ENCODE results near the gene XYLT1.
A peak's percentile ranks its signal among the peaks of the same experiment; 100 is the strongest.

XYLT1 gene

DNA sequence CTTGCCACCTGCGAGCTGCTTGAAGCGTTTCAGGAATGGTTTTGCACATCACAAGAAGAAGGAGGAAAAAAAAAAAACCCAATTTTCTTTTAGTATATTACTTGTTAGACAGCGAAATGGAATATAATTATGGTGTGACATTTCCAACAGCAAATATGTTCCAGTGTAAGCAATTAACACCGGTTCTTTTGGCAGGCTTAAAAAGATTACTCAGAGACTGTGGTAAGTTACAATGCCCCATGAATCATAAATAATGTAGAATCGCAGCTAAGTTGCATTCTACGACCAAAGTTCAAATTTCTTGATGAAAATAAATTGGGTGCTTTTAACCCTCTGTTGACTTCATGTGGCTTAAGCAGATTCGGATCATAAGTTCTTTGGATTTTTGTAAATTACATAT lies 245.2 kb downstream of the XYLT1 start:
- DNase-seq (ENCODE audit: low read depth in 2 of 2): no peak

DNA sequence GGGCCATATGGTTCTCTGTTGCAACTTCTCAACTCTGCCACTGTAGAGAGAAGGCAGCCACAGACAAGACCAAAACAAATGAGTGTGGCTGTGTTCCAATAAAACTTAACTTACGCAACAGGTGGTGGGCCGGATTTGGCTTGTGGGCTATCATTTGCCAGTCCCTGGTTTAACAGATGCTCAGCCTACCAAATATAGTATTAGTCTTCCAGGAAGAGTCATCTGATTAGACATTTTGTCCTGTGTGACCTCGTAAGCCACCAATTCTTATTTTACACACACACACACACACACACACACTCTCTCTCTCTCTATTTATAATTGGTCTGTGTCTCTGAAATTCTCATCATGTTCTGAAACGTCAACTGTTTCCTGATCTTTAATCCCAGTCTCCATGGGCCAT lies 245.9 kb downstream of the XYLT1 start:
- DNase-seq (ENCODE audit: low read depth in 2 of 2): no peak

DNA sequence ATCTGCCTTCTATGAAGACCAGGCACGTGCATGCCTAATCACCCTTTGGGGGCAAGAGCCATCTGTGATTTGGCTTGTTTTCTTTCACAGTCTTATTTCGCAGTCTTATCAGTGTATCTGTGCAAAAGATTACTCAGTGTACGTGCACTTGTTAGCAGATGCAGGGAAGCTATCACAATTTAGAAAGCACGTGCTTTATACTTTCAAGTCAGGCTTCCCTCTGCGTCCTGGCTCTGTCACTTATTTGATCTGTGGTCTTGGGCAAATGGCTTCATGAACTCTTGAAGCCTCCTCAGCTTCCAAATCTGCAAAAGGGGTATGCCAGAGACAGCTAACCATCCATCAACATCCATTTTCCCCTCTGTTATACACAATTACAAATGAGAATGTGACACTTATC lies 246.4 kb downstream of the XYLT1 start:
- DNase-seq (ENCODE audit: low read depth in 2 of 2): no peak

DNA sequence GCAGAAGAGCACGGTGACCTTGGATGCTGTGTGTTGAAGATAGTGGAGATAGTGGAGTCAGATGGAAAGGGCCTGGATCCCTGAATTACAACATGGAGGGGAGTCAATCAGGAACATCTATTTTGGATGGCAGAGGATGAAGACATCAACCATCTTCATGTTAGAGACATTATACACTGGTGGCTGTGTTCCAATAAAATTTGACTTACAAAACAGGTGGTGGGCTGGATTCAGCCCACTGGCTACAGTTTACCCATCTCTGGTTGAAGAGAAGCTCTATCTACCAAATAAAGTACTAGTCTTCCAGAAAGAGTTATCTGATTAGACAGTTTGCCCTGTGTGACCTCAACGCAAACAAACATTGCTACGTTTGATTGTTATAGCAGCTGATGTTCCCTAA lies 247.2 kb downstream of the XYLT1 start:
- DNase-seq (ENCODE audit: low read depth in 2 of 2): no peak

DNA sequence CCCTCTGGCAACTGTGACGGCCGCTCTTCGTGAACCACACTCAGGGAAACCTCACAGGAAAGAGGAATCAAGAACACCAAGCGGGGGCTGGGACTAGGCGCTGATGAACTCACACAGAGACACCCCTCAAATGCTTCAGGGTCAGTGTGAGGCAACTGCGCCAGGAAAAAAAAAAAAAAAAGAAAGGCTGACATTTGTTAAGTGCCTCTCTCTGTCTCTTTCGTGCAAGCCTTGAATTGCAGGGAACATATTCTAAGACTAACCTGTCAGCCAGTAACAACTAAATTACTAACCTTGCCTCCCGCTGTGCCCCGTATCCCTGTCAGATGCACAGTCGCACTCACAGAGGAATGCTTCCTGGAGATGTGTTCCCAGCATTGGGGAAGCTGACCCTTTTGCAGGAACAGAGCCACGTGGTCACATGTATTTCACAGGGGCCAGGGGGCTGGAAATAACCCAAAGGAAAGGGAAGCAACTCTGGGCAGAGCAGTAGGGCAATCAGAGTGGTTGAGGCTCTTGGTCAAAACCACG lies 247.8 kb downstream of the XYLT1 start:
- DNase-seq (ENCODE audit: low read depth in 2 of 2): no peak

DNA sequence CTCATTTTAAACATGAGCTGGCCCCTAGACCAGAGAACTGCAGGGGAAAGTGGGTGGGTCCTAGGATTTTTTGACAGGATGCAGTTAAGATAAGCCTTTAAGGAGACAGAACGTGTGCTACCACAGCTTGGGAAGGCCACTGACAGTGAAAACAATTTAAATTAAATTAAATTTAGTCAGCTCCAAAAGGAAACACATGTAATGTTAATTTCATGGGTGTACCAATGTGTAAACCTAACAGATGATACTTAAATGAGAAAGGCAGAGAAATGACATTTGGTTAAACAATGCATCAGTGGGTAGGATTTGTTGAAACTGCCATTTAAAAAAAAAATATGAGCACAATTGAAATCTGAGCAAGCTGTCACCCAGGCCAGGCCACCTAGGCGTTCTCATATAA lies 250.8 kb downstream of the XYLT1 start:
- DNase-seq (ENCODE audit: low read depth in 2 of 2): no peak

DNA sequence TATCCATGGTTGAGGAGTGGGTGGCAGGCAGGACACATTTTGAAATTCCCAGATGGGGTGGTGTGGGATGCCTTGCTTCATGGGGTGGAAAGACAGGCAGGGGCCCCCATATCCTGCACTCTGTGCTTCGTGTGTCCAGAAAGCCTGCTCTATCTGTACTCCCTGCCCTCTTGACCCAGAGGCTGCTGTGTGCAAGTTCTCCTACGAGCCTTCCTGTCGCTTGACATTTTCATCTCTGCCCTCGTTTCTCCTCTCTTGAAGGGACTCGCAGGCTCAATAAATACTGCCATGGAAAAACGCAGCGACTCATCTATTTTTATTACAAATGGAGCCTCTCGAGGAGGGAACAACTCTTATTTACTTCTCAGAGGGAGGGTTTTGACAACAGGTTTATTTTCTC lies 254.8 kb downstream of the XYLT1 start:
- no peak for DNase-seq (ENCODE audit: low read depth in 2 of 2)

DNA sequence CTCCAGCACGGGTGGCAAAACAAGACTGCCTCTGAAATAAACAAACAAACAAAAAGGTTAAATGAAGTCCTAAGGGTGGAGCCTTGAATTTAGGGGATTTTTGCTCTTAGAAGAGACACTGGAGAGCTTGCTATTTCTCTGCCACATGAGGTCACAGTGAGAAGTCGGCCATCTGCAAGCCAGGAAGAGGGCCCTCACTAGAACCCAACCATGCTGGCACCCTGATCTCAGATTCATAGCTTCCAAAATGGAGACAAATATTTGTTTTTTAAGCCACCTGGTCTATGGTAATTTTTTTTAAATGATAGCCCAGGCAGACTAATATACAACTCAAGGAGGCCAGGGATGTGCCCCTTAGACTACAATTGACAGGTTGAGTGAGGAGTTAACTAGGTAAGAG lies 255.5 kb downstream of the XYLT1 start:
- DNase-seq (ENCODE audit: low read depth in 2 of 2): no peak

DNA sequence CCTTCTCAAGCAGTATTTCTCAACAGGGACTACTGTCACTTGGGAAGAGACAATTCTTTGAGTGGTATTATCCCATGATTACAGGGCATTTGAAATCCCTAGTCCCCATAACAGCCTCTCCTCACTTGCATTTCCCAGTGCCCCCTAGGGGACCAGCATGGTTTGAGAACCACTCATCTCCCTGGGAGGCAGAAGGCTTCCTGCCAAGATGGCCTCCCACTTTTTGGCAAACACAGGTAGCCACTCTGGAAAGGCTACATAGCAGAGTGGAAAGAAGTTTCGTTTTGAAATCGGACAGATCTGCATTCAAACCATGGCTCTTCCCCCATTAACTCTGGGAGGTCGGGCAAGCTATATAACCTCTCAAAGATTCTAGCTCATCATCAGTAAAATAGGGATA lies 256.8 kb downstream of the XYLT1 start:
- DNase-seq (ENCODE audit: low read depth in 2 of 2): no peak

DNA sequence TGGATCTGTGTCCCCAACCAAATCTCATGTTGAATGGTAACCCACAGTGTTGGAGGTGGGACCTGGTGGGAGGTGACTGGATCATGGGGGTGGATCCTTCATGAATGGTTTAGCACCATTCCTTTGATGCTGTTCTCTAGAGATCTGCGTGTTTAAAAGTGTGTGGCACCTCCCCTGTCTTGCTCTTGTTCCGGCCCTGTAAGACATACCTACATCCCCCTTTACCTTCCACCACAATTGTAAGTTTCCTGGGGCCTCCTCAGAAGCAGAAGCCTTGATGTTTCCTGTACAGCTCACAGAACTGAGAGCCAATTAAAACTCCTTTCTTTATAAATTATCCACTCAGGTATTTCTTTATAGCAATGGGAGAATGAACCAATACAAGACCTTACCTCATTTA lies 257.7 kb downstream of the XYLT1 start:
- no peak for DNase-seq (ENCODE audit: low read depth in 2 of 2)

DNA sequence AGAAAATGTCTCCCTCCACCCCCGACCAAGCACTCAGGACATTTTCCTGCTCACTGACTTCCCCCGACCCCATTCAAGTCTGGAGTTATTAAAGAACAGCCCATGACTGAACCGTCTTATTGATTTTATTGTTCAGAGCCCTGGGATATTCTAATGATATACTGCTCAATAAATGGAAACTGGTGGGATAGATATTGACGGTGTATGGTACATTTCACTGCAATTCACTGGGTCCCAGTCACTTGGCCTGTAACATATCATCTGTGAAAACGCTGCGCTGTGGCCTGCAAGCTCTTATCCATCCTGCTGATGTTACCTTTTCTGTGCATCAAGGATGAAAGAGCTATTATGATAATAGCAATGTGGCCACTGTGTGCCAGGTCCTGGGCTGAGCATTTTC lies 258.2 kb downstream of the XYLT1 start:
- no peak for DNase-seq (ENCODE audit: low read depth in 2 of 2)

DNA sequence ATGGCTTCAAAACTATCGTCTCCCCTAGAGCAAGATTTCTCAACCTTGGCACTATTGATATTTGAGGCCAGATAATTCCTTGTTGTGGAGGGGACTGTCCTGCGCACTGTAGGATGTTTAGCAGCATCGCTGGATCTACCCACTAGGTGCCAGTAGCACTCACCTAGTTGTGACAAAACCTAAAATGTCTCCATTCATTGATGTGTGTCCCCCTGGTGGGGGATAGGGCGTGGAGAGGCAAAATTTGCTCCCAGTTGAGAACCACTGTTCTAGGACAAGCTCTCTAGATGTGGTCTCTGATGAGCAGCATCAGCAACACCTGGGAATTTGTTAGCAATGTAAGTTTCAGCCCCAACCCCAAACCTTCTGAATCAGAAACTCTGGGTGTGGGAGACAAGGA lies 259.0 kb downstream of the XYLT1 start:
- peak; percentile 2 to 5 for DNase-seq (ENCODE audit: low read depth in 2 of 2)

DNA sequence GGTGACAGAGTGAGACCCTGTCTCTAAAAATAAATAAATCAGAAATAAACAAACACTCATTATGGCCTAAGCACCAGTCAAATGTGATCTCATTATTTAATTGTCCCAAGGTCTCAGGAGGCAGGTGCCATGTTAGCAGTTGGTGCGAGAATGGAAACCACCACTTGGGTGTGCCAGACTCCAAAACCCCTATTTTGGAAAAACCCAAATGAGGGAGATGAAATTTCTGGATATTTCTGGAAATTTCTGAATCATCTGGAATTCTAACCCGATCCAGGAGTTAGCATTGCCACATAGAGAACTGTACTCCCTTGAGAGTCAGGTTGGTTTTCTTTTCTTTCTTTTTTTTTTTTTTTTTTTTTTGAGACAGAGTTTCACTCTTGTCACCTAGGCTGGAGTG lies 264.0 kb downstream of the XYLT1 start:
- DNase-seq (ENCODE audit: low read depth in 2 of 2): no peak

DNA sequence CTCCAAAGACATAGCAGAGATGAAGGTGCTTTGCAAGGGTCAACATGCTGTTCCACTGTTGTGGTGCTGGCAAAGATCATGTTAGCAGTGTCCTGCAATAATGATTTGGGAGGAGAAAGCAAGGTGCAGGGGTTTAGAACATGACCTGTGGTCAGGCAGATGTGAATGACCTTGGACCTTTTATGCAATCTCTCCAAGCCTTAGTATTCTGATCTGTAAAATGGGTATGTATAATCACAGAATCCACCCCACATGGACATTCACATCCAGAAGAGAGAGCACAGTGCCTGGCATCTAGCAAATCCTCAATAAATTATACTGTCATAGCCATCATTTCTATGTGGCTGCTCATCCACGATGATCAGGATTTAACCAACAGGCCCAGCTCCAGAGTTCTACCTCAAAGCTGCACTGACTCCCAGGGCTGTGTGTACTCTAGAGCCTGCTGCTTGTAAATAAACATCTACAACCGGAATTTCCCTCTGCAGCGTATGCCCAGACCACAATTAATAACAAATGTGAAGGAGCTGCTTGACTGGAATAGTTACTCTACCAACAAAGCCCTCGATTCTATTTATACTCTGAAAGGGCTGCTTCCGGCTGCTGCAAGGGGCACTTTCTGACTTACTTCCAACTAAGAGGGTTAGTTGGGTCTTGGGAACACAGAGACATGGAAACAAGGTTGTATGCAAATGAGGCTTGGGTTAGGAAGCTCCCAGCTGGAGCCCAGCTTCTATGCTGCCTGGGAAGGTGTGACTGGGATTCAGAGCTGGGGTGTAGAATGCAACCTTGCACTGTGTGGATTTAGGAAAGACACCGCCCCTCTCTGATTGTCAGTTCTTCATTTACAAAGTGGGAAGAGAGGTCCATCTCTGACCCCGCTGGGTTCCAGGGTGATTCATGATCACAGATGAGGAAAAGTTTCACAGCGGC lies 265.2 kb downstream of the XYLT1 start:
- no peak for DNase-seq (ENCODE audit: low read depth in 2 of 2)

DNA sequence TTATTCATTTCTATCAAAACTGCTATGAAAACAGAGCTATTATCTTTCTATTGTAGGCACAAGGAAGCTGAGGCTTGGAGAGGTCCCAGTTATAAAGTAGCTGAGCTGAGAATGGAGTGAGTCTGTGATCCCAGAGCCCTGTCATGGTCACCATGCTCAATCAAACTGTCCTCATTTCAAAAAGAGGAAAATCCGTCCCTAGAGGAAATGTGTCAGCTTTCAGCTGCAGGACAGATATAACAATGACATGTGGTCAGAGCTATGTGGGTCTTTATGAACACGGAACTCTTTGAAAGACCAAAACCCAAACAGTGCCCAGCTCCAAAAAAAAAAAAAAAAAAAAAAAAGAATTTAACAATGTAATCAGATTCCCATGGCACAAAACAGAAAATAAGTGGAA lies 266.1 kb downstream of the XYLT1 start:
- DNase-seq (ENCODE audit: low read depth in 2 of 2): no peak

DNA sequence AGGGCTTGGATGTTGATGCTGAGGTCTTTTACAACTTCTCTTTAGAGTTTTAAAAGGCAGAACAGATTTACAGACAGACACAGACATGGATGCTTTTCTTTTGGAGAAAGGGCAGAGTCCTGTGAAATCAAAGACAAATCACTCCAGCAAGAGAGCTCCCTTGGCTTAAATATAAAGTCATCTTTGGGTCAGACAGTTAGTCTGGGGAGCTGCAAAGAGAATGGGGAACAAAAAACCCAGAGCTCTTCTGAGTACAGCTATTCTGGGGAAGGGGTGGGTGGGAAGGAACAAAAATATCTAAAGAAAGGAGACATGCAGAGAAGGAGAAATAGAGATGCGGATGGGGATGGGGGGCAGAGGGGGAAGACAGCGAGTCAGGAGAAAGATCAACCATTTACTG lies 266.6 kb downstream of the XYLT1 start:
- DNase-seq (ENCODE audit: low read depth in 2 of 2): no peak

DNA sequence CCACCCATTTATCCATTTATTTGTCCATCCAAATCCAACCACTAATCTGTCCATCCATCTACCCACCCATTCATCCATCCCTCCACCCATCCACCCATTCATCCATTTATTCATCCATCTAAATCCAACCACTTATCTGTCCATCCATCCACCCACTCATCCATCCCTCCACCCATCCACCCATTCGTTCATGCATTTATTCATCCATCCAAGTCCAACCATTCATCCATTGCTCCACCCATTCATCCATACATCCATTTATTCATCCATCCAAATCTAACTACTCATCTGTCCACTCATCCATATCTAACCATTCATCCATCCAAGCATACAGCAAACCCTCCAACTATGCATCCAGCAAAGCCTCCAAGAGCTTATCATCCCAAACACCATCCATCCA lies 267.3 kb downstream of the XYLT1 start:
- no peak for DNase-seq (ENCODE audit: low read depth in 2 of 2)

DNA sequence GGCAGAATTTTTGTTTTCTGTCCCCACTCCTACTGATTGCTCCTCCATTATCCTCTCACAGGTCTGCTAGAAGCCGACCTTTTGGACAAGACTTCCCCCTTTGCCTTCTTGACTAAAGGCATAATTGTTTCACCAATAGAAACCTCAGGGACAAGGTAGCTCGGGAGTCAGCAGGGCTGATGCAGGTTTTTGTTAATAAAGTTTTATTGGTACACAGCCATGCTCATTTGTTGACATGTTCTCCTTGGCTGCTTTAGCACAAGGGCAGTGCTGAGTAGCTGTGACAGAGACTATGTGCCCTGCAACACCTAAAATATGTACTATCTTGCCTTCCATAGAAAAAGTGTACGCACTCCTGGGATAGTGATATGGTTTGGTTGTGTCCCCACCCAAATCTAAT lies 271.6 kb downstream of the XYLT1 start:
- no peak for DNase-seq (ENCODE audit: low read depth in 2 of 2)

DNA sequence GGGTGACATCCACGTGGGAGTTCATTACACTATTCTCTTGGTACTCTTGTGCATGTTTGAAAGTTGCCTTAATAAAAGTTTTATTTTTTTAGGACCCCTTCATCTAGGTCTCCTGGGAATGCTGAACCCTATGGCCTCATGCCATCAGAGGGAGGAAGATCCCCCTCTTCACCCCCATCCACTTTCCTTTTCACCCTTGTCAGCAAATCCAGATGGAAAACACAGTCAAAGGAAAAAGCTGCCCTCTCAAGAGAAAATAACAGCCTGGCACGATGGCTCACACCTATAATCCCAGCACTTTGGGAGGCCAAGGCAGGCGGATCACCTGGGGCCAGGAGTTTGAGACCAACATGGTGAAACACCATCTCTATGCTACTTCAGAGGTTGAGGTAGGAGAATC lies 274.2 kb downstream of the XYLT1 start:
- DNase-seq (ENCODE audit: low read depth in 2 of 2): no peak

DNA sequence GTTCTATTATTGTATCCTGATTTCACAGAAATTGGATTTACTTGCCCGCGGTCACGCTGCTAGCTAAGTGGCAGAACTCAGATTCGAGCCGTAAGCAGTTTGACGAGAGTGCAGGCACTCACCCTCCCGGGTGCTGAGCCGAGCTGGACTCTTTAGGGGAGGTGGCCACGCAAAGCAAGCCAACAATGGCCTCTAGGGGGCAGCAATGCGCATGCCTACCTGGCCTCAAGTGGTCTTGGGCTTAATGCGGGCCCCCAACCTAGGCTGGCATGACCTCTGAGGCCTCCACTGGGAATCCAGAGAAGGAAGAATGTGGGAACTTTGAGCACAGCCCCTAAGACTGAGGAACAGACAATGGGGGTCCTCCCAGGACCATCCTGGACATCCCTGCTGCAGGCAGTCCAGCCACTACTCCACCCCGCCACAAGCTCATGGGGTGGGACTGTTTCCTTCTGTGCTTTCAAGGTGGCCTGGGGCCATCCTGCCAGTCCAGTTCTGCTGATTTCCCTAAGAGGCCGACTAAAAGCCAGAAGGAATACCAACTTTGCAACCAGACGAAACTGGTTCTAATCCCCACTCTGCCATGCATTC lies 276.5 kb downstream of the XYLT1 start:
- peak; percentile 31 to 65 for DNase-seq (ENCODE audit: low read depth in 2 of 2)

DNA sequence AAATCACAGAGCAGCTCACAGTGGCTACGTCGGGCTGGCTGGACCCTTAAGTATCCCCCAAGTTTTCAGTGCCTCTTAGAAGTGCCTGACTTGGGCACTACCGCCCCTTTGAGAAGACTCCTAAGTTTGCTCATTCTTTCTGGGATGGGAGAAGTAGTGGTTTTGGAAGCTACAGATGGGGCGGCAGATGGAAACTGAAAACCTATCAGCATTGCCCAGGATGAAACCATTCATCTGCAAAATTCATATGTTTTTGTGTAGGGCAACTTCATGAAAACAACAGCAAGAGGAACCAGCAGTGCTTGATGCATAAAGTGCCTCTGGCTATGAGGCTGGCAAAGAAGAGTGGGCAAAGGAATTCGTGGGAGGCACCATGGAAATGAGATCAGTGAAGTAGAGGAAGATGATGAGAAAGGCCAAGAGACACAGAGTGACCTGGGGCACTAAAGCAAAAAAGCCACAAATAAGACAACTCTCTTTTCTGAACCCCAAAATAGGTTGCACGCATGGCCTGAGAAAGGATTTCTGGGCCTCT lies 277.1 kb downstream of the XYLT1 start:
- no peak for DNase-seq (ENCODE audit: low read depth in 2 of 2)

DNA sequence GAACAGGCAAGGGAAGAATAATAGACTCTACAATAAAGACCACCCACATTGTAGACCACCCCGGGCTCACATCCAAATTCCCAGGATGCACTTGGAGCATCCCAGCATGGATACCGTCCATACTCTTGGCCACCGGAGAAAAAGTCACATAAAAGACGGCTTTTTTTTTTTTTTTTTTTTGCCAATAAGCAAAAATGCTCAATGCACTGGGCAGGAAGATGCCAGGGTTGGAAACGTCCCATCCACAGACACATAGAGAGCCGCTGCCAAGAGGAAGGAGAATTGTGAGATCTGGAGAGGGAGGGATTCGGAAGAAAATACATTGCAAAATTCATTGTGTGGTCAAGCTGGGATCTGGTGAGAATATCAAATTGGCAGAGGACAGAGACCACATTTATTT lies 286.7 kb downstream of the XYLT1 start:
- no peak for DNase-seq (ENCODE audit: low read depth in 2 of 2)

Data from stimulated activated CD4-positive, alpha-beta T cell treated with anti-CD3 and anti-CD28 coated beads, Interleukin-4, amount 100 ng/mL, for 48 hours (primary cell).